ENCODE results near the gene ACAP1.
A peak's percentile ranks its signal among the peaks of the same experiment; 100 is the strongest.

Gene ACAP1, protein sequence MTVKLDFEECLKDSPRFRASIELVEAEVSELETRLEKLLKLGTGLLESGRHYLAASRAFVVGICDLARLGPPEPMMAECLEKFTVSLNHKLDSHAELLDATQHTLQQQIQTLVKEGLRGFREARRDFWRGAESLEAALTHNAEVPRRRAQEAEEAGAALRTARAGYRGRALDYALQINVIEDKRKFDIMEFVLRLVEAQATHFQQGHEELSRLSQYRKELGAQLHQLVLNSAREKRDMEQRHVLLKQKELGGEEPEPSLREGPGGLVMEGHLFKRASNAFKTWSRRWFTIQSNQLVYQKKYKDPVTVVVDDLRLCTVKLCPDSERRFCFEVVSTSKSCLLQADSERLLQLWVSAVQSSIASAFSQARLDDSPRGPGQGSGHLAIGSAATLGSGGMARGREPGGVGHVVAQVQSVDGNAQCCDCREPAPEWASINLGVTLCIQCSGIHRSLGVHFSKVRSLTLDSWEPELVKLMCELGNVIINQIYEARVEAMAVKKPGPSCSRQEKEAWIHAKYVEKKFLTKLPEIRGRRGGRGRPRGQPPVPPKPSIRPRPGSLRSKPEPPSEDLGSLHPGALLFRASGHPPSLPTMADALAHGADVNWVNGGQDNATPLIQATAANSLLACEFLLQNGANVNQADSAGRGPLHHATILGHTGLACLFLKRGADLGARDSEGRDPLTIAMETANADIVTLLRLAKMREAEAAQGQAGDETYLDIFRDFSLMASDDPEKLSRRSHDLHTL

DNA sequence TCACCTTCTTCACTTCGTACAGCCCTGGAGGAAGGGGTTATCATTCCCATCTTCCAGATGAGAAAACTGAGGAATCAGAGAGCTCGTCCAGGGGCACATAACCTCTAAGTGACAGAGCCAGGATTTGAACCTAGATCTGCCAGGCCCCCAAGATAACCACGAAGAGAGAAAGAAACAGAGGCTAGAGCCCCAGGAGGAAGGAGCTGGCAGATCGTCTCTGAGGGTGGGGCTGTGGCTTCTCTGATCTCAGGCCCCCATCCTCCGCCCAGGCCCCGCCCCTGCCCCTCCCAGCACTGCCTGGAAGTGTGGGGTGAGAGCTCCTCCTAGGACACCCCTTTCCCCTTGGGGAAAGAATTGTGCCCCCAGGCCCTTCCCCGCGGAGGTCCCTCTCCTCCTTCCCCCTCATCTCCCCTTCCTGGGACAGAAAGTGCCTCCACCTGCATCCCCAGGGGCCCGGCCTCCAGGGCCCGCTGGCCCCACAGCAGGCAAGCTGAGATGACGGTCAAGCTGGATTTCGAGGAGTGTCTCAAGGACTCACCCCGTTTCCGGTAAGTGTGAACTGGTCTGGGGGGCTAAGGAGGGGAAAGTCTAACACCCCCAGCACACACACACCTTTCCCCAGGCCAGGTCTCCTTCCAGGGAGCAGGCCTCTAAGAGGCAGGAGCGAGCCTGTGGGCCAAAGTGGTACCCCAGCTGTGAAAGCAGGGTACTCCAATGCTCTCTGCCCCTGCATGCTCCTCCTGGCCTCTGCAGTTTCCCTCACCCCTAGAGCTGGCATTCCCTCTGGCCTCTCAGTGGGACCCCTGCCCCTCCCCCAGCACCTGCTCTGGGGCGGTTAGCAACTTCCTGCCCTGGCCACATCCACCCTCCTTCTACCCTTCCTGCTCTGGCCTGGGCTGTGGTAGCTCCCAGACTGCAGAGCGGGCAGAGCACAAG is at the start of gene ACAP1:
Gene ACAP1, plus strand, starts transcription at position 290 of the 936 bp plus-strand sequence. Its CDS starts 206 bp downstream, at position 496.
- DNase-seq, result peak in 1 of 2 donors; percentile 16

DNA sequence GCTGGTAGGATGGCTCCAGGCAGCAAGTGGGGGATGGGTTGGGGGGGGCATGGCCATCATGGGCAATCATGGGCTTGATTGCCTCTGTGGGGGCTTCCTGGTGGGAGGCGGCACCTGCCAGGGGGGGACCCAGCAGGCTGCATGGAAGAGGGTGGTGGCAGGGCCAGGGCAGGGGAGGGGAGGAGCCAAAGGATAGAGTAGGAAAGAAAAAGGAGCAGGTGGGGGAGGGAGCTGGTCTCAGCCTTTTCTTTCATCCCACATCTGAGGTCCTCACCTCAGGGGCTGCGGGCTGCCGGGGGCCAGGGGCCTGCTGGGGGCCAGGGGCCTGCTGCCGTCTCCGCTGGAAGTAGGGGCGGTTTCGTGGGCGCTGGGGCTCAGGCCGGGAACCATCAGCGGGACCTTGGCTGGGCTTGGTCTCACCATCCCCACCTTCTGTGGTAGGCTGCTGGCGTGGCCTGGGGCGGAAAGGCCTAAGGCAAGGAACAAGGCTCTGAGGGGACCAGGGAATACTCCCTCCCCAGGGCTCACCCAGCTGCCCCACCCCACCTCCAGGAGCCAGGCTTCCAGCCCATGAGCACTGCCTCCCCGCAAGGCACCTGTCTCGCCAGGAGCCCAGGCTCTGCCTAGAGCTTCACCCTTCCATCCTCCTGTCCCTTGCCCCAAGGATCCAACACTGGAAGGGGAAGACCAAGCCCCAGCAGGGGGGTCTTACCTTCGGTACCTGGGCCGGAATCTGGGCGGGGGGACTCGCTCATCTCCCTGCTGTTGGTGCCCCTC is 46.9 kb upstream of the ACAP1 start:
- DNase-seq, result no peak

DNA sequence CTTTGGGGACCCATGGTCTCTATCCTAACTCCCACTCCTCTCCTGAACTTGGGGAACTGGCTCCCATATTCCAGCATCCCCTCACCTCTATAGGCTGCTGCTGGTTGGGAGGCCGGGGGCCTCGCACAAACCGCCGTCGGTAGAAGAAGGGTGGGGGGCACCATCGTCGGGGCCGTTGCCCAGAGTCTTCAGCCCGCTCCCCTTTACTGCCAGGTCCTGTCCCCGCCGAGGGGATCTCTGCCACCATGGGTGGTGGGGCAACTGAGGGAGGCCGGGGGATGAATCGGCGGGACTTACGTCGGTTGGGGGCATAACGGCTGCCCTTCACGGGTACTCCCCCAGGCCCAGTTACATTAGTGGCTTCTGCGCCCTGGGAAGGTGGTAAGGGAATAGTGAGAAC is 46.2 kb upstream of the ACAP1 start:
- no peak for DNase-seq

DNA sequence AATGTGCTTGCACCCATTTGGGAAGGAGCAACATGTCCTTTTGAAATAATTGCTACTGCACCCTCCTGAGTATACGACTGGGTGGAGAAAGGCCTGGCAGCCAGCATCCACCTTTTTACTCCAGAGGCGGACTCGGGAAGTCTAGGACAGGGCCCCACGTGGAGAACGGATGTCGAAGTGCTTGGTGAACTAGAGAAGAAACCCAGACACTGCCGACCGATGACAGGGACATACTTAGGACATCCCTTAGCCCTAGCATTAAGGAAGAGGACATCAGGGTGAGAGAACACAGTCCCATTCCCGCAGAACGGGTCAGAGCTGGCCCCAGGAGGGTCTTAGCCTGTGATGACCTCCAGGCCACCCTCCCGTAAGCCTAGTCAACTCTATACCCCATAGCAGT is 45.6 kb upstream of the ACAP1 start:
- DNase-seq, result no peak

DNA sequence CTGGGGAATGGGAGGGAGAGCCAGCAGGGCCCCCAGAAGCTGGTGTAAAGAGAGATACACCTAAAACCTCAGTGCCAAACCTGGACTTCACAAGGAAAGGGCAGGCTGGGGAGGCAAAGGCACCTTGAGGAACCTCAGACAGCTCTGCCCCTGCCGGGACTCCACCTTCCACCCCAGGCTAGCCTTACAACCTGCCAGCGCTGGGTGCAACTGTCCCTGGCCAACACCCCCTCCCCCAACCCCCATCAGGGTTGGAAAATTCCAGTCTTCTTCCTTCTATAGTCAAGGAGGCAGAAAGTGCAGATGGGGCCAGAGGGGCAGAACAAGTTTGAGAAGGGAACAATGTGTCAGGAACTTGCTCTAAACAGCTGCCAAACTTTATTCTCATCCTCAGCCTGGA is 44.1 kb upstream of the ACAP1 start:
- DNase-seq, result no peak

DNA sequence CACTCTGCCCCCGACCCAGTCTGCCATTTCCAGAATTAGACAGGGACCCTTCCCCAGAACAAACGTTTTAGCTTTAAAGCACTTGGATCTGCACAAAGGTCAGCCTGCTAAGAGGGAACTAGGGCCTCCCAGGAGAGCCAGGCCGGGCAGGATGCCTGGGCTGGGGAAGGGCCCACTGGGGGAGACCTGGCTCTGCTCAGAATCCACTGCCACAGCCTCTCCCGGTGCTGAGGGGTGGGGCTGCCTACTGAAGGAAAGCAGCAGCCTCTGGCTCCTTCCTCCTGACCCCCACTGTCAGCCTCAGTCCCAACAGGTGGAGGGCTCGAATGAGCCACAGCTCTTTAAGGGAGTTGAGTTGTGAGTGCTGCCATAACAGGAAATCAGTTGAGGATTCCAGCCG is 43.6 kb upstream of the ACAP1 start:
- no peak for DNase-seq

DNA sequence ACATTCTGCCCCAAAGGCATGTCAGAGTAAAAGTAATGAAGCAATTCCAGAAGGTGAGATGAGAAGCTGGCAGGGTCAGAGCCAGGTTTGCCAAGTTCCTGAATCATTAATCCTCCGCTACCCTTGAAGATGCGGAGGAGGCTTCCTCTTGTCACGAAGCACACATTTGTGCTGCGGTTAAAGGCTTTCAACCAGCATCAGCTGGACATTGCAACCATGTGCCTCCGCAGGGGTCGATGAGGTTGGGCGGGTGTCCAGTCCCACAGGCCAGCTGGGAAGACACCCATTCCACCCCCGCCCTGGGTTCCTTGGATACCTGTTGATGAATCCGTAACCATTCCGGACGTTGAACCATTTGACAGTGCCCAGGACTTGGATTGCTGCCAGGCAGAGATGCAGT is 43.2 kb upstream of the ACAP1 start:
- DNase-seq, result no peak

DNA sequence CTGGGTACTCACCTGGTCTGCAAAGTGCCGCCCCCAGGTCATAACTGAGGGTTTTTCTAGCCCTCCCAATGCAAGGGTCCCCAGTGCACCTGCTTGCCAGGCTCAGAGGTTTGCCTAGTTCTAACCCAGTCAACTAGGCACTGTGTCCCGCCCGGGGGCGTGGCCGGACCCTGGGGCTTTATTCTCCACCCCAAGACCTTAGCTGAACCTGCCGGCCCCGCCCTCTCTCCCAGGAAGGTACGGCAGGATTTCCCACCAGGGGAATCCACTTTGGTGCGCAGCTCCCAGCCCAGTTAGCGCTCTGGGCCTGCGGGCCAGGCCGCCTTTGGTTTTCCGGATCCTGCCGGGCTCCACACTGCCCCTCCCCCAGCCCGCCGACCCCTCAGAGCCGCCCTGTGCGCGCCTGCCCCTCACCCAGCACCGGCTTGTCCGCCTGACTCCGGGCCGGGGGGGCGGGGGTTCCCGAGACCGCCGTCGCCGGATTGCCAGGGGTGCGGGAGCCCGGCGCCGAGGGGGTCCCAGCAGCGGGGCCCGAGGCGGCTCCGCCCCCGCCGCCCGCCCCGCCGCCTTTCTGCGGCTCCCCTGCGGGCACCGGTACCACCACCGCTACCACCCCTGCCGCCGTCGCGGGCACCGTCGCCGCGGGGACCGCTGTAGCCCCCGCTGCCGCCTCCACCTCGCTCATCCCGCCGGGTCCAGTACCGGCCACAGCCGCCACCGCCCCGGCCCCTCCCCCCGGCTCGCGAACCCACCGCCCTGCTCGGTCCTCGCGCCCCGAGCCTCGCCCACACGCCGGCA is 42.3 kb upstream of the ACAP1 start:
- DNase-seq, result no peak

DNA sequence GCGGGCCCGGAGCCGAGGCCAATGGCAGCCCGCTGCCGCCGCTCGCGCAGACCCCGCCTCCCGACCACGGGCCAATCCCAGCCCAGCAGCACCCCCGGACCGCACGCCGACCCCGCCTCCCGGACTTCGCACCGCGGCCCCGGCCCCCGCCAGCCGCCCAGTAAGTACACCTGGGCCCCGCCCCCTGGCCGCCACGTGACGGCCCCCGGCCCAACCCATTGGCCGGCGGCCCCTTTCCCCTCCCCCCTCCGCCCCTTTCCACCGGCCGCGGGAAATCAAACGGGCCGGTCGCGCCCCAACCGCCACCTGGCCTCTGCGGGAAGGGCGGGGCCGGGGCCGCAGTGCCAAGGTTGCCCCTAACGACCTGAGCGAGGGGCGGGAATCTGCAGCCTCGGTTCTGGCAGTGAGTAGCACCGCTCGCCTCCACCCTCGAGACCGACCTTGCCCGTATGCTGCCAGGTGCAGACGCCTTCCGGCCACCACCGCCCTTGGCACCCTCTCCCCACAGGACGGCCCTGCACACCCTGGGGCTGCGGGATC is 41.6 kb upstream of the ACAP1 start, which contains the start of gene YBX2:
Gene YBX2, minus strand, starts transcription at position 26 of the 540 bp plus-strand sequence. CDS start 139 bp downstream, outside the sequence.
- DNase-seq, result peak; percentile 21 to 22

DNA sequence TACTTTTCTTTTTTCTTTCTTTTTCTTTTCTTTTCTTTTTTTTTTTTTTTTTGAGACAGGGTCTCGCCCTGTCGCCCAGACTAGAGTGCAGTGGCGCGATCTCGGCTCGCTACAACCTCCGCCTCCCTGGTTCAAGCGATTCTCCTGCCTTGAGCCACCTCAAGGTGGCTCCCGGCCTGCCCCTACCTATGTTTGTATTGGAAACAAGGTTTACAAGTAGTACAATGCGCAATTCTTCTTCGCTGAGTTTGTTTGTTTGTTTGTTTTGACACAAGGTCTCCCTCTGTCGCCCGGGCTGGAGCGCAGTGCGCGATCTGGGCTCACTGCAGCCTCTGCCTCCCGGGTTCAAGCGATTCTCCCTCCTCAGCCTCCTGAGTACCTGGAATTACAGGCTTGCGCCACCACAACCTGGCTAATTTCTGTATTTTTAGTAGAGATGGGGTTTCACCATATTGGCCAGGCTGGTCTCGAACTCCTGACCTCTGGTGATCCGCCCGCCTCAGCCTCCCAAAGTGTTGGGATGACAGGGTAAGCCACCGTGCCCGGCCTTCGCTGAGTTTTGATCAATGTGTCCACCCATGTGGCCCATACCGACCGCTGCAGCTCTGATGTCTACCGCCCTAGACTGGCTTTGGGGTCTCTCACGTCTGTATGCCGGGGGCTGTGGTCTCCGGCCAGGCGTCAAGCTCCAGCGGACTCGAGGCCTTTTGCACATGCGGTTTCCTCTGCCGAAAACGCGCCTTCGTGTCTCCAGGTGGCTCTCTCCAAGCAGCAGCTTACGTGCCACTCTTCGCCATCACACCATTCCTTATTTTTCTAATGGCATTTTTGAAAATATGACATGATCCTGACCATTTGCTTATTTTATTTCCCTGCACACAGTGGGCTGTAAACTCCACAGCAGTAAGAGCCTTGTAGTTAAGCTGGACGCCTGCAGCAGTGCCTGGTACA is 40.8 kb upstream of the ACAP1 start:
- DNase-seq, result no peak

DNA sequence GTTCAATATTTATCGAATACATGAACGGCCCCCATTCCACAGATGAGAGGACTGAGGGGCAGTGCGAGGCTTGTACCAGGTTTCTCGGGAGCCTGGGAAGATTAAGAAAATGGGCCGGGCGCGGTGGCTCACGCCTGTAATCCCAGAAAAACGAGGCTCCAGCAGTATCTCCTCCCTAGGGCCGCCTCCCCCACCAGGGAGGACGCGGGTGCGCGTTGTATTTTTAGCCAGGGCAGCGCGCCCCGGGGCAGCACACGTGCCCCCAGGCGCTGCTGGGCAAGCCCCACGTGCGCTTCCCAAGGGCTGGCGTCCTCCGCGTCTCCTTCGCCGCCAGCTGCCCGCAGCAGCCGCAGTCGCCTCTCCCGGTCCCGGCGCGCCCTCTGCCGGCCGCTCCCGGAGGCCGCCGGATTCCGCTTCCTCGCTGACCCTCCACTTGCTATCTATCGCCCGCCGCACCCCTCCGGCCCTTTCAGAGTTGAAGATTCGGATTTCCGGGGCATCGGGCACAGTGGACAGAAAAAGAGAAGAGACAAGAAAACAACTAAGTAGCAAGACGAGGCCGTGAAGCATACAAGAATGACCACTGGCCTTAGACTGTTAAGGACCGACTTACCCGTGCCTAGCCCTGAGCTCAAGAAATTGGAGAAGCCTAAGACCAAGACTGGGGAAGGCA is 40.0 kb upstream of the ACAP1 start:
- DNase-seq, result peak; percentile 70 to 94

DNA sequence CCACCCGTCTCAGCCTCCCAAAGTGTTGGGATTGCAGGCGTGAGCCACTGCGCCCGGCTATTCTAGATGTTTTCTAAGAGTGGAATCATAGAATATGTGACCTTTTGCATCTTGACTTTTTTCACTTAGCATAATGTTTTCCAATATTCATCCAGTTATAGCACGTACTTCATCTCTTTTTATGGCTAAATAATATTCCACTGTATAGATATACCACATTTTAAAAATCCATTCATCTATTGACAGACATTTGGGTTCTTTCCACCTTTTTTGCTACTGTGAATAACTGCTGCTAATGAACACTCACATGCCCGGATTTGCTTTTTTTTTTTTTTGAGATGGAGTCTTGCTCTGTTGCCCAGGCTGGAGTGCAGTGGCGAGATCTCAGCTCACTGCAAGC is 32.1 kb upstream of the ACAP1 start:
- DNase-seq, result no peak

DNA sequence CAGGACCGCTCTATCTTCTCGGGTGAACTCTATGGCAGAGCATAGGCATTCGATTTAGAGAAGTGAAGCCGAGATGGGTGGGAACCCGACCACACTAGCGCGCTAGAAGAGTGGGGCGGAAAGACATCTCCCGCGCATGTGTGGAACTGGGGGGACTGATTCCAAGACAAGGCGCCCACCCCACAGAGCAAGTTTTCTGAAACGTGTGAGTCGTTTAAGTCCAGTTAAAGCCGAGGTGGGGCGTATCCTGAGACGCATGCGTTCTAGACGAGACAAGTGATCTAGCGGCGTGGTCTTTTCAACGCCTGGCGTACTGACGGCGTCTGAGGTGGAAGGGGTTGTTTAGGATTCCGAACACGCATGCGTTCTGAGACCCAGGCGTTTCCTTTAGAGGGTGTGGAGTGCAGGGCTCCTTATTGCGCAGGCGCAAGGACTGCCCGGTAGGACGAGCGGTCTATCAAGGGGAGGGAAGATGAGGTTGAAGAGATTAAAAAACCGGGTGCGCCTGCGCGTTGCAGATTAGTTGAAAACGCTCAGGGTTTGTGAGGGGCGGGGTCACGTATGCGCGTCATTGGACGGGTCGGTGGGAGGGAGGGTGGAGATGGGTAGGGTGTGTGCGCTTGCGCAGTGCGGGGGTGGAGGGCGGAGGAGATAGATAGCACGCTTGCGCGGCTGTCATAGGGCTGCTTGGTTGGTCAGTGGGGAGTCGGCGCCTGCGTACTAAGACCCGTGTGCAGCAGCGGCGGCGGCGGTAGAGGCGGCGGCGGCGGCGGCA is 29.2 kb upstream of the ACAP1 start, which contains the start of gene EIF5A:
Gene EIF5A, plus strand, starts transcription at position 718 of the 775 bp plus-strand sequence. CDS start 2,008 bp downstream, outside the sequence.
- peak; percentile 100 for DNase-seq

DNA sequence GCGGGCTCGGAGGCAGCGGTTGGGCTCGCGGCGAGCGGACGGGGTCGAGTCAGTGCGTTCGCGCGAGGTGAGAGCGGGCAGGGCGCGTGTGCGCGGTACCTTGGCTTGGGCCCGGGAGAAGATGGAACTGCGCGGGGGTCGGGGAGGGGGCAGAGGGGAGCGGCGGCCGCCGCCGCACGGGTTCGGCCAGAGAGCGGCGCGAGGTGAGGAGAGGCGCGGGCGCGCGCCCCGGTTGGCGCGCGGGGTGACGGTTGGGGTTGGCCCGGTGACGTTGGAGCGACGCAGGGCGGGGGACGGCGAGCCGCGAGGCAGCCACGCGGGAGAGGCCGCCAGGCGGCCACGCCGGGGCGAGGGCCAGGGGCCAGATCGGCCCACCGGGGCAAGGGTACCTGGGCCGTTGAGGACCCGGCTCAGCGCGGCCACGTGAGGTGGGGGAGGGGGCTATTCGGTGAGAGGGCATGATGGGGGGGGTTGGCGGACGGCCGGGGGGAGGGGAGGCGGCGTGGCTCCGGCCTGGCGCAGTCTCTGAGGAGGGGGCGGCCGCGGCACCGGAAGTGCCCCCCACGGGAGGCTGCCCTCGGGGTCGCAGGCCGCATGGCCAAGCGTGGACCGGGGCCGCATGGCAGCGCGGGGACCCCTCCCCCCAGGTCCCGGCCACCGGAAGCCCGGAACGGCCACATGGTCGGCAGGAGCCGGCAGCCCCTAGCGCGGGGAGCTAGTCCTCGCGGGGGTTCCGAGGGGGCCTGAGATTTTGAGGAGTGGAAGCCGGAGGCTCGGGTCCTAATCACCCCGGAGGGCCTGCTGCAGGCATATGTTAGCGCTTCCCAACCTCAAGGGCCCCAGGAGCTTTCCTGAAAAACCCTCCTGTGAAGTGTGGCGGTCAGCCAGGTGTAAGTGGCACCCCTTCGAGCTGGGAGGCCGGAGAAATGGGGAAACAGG is 28.4 kb upstream of the ACAP1 start:
- peak; percentile 34 to 55 for DNase-seq

DNA sequence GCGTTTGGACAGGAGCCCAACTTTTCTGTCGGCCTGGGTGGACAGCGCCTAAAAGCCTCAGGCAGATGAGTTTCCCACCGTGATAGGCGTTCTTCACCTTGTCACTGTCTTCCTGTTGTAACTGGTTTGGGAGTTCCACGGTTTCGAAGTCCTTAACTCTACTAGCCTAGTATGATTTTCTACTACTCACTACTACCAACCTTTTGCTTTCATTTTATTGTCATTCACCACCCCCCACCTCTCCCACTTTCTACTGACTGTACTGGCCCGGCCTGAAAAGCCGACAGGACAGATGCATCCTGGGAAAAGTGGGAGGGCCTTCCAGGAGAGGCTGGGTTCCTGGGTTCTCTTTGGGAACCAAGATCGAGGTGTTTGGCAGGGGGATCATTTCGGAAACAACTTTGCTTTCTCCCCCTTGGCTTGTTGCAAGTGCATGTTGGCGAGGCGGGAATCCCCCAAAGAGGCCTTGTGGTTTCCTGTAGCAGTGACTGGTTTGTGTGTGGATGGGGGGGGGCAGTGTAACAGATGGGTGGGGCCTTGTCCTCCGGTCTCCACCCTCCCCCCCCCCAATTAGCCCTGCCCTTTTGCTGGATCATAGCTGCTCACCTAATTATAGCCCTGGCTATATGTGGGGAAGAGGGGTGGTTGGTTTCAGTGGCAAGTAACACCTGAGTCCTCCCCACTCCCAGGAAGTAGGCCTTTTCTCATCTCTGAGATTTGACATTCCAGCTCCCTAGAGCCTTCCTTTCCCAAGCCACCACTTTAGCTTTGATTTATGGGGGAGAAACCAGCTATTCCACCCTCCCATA is 27.5 kb upstream of the ACAP1 start:
- peak; percentile 85 to 88 for DNase-seq

DNA sequence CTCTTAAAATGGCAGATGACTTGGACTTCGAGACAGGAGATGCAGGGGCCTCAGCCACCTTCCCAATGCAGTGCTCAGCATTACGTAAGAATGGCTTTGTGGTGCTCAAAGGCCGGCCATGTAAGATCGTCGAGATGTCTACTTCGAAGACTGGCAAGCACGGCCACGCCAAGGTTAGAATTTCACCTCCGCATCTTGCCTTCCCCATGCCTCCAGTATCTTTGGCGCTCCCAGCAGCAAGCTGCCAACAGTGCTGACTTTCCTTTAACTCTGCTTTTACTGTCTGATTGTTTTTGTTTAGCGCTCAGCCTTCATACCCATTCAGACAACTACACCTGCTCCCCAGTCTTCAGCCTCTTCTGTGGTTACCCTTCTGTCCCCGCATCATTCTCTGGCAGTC is 26.7 kb upstream of the ACAP1 start:
- no peak for DNase-seq
